ENCODE measurements around the gene NF2. TPM values are rescaled to one million over a fixed set of nuclear protein-coding genes. Genes with fewer than 3 reads are reported as not detected.

The NF2 gene
- total and polyA plus RNA-seq, 2 of the 8 experiments (the other 6 are each of a cell fraction or from before 2014, with no cell fraction given), result 17.6 to 53.6 TPM

- H3K14ac ChIP-seq (ENCODE audit: insufficient read length), result no peak overlapping the region
- no peaks in the 10 kb centered on the region for H4K20me1 ChIP-seq (replicated peaks in 1 of 2; ENCODE audit: control insufficient read depth in 1 of 2, insufficient read depth in 2 of 2, low read length in 2 of 2)
- no peak overlapping the region for H3K27ac ChIP-seq (ENCODE audit: low read depth, low read length)
- no peak overlapping the region for H2BK20ac ChIP-seq (ENCODE audit: low read length)
- no peaks in the 10 kb centered on the region; the same call in 1 of the 2 replicates for H3K79me1 ChIP-seq (ENCODE audit: low read depth, low read length)
- H2AFZ ChIP-seq (ENCODE audit: low read length), result no peak overlapping the region
- H3K9ac ChIP-seq (replicated peaks in 1 of 4; ENCODE audit: extremely low read depth in 1 of 4, low read depth in 3 of 4, low read length in 3 of 4), result no peak overlapping the region
- no peak overlapping the region for H3K4me3 ChIP-seq (ENCODE audit: extremely low read depth in 1 of 4, insufficient read depth in 2 of 4, low read depth in 3 of 4, low read length in 4 of 4)
- 88% methylated on average over 14 of the region's 17 CpGs; no CpG with 5 or more reads in 1 of the 2 experiments for WGBS, 2 experiments (ENCODE audit: extremely low coverage in 1 of 2, insufficient coverage in 1 of 2, insufficient read length in 1 of 2, insufficient replicate concordance in 2 of 2, low coverage in 1 of 2, low lambda C conversion rate in 2 of 2, missing lambda C conversion rate in 1 of 2)
- no peak overlapping the region for H3K4ac ChIP-seq (replicated peaks; ENCODE audit: insufficient read length, low read depth, low read length)
- ChIA-PET CTCF (ENCODE audit: partially characterized antibody) (interaction anchor here (0.8 to 2.0 kb wide), 6 partner anchors 14 to 104 kb away, joined by 3 to 4 read pairs (median 4); no protein-coding TSS in a partner anchor), POLR2A (ENCODE audit: partially characterized antibody) (interaction anchor here (0.9 to 1.8 kb wide), 4 partner anchors 8 to 24 kb away, joined by 3 to 6 read pairs (median 4); no protein-coding TSS in a partner anchor)
- no peaks in the 10 kb centered on the region for H3K79me2 ChIP-seq (ENCODE audit: control insufficient read depth in 1 of 2, insufficient read depth in 2 of 2, low read length in 2 of 2)
- no peak overlapping the region for H3K18ac ChIP-seq (ENCODE audit: extremely low read depth, low read length)
- no peak overlapping the region for H4K5ac ChIP-seq (ENCODE audit: insufficient read length, low read depth, low read length)
- no peak overlapping the region for H4K91ac ChIP-seq (replicated peaks; ENCODE audit: insufficient read length, low read length)
- no peak overlapping the region for H2BK5ac ChIP-seq (ENCODE audit: low read depth, low read length)
- no peak overlapping the region for H4K8ac ChIP-seq (ENCODE audit: extremely low read depth, insufficient read depth, low read length)
- H2BK120ac ChIP-seq (replicated peaks; ENCODE audit: low read depth, low read length), result no peak overlapping the region
- TF ChIP-seq SIX5 (IDR thresholded peaks at IDR 0.05; ENCODE audit: low read depth, low read length) (no peak), JUND (IDR thresholded peaks at IDR 0.05; ENCODE audit: low read length) (no peak), TCF12 (IDR thresholded peaks at IDR 0.05; ENCODE audit: low read depth, low read length) (no peak), CBX8 (IDR thresholded peaks at IDR 0.05; ENCODE audit: borderline replicate concordance, low read depth, low read length) (no peak), YY1 (IDR thresholded peaks at IDR 0.05; ENCODE audit: low read depth, low read length) (no peak), RXRA (IDR thresholded peaks at IDR 0.05; ENCODE audit: insufficient read depth, low read depth, low read length) (no peak), NRF1 (IDR thresholded peaks at IDR 0.05; ENCODE audit: low read depth, low read length) (no peak), TBP (IDR thresholded peaks at IDR 0.05; ENCODE audit: low read depth, low read length) (no peak), CREB1 (IDR thresholded peaks at IDR 0.05) (no peak), BCL11A (IDR thresholded peaks at IDR 0.05; ENCODE audit: low read depth in 2 of 2, low read length in 2 of 2) (no peak), RNF2 (IDR thresholded peaks at IDR 0.05; ENCODE audit: borderline replicate concordance, low read depth, low read length, missing control alignments, poor library complexity, severe bottlenecking) (no peak), PHF8 (conservative IDR thresholded peaks at IDR 0.05; ENCODE audit: low read depth, low read length) (no peak)
- H3K23me2 ChIP-seq (ENCODE audit: low read depth, low read length), result no peaks in the 10 kb centered on the region
- peaks cover 0 to 11% (median 7%) of the 10 kb centered on the region in 4 experiments; a peak in 6 of 7 replicates for H3K4me1 ChIP-seq (replicated peaks in 1 of 4; ENCODE audit: control insufficient read depth in 3 of 4, insufficient read depth in 4 of 4, low read length in 3 of 4)
- H3K36me3 ChIP-seq (ENCODE audit: control insufficient read depth in 2 of 4, insufficient read depth in 4 of 4, low read length in 3 of 4), result no peaks in the 10 kb centered on the region
- no peak for FAIRE-seq
- no peaks in the 10 kb centered on the region for H3K27me3 ChIP-seq (replicated peaks in 1 of 4; ENCODE audit: control insufficient read depth in 3 of 4, extremely low read depth in 1 of 4, insufficient read depth in 3 of 4, low read length in 3 of 4)
- H3K9me3 ChIP-seq (ENCODE audit: insufficient read depth in 2 of 2, low read depth in 1 of 2, low read length in 1 of 2), result no peaks in the 10 kb centered on the region
- no peak for DNase-seq (ENCODE audit: low read depth in 1 of 2, low spot score in 2 of 2)
- H2BK12ac ChIP-seq (ENCODE audit: low read depth, low read length), result no peak overlapping the region
- H3K56ac ChIP-seq (replicated peaks; ENCODE audit: insufficient read length, low read depth, low read length), result no peak overlapping the region
- H2AK5ac ChIP-seq (ENCODE audit: low read depth, low read length), result no peak overlapping the region
- no peak overlapping the region for H2BK15ac ChIP-seq (ENCODE audit: low read length)
- H3K4me2 ChIP-seq (ENCODE audit: insufficient read depth in 1 of 2, low read depth in 2 of 2, low read length in 2 of 2), result no peak overlapping the region
- H3K23ac ChIP-seq (ENCODE audit: insufficient read length), result no peak overlapping the region
Observed at GRCh38 chr22:29739346-29739875, 136.0 kb downstream of the NF2 start.
